Adipocyte (in vitro differentiated cells): ENCODE data around the gene DDC.
"Not testable (repeated sequence)": the region's sequence is repeated elsewhere in the genome, so short reads cannot be mapped to it uniquely, and the experiment has no call there.

Source experiments
- DNase-seq: peaks from one replicate; pipeline ENCODE4 v3.0.0-alpha.2; 2015; ENCODE audit warnings: low read depth
- H3K27me3 ChIP-seq: replicated peaks from 2 replicates; pipeline ENCODE4 v1.7.0; 2013; ENCODE audit warnings: mild to moderate bottlenecking, low read length, moderate library complexity; ENCODE audit not compliant: control insufficient read depth, insufficient read depth
- H3K36me3 ChIP-seq: 2 replicates; pipeline ENCODE4 v1.7.0; 2013; ENCODE audit warnings: low read length, mild to moderate bottlenecking, moderate library complexity; ENCODE audit not compliant: control insufficient read depth, insufficient read depth, severe bottlenecking
- H3K4me1 ChIP-seq: 2 replicates; pipeline ENCODE4 v1.7.0; 2013; ENCODE audit warnings: mild to moderate bottlenecking, low read length, moderate library complexity; ENCODE audit not compliant: control insufficient read depth, insufficient read depth
- H3K4me3 ChIP-seq: 2 replicates; pipeline ENCODE4 v1.7.0; 2013; ENCODE audit warnings: mild to moderate bottlenecking, low read length, moderate library complexity
- H3K9ac ChIP-seq: 2 replicates; pipeline ENCODE4 v1.7.0; 2013; ENCODE audit warnings: mild to moderate bottlenecking, low read length, moderate library complexity
- H3K9me3 ChIP-seq: 2 replicates; pipeline ENCODE4 v1.7.0; 2013; ENCODE audit warnings: mild to moderate bottlenecking, low read length, moderate library complexity; ENCODE audit not compliant: control insufficient read depth

DDC gene

GRCh38 chr7:50534690-50535290, 30.4 kb downstream of the DDC start:
- Histone ChIP-seq H3K9ac (no peak overlapping the region), H3K4me1 (peaks cover 18% of the 10 kb centered on the region), H3K9me3 (no peaks in the 10 kb centered on the region), H3K4me3 (no peak overlapping the region), H3K27me3 (peaks cover 5% of the 10 kb centered on the region), H3K36me3 (no peaks in the 10 kb centered on the region)
- peak; percentile 95 for DNase-seq

GRCh38 chr7:50533866-50534265, 31.3 kb downstream of the DDC start:
- H3K4me1 ChIP-seq, result peaks cover 18% of the 10 kb centered on the region
- H3K36me3 ChIP-seq, result no peaks in the 10 kb centered on the region
- no peaks in the 10 kb centered on the region for H3K9me3 ChIP-seq
- no peak for DNase-seq
- no peak overlapping the region for H3K9ac ChIP-seq
- peaks cover 4% of the 10 kb centered on the region for H3K27me3 ChIP-seq
- no peak overlapping the region for H3K4me3 ChIP-seq

- H3K9me3 ChIP-seq, result no peaks in the 10 kb centered on the region
- H3K27me3 ChIP-seq, result peaks cover 7% of the 10 kb centered on the region
- no peak overlapping the region for H3K4me3 ChIP-seq
- no peaks in the 10 kb centered on the region for H3K36me3 ChIP-seq
- H3K9ac ChIP-seq, result no peak overlapping the region
- no peak for DNase-seq
- peaks cover 18% of the 10 kb centered on the region for H3K4me1 ChIP-seq
Measured at GRCh38 chr7:50531928-50532327, 33.3 kb downstream of the DDC start.

GRCh38 chr7:50531401-50531911, 33.7 kb downstream of the DDC start:
- Histone ChIP-seq H3K4me1 (peaks cover 18% of the 10 kb centered on the region), H3K4me3 (no peak overlapping the region), H3K36me3 (no peaks in the 10 kb centered on the region), H3K9me3 (no peaks in the 10 kb centered on the region), H3K27me3 (peaks cover 7% of the 10 kb centered on the region), H3K9ac (no peak overlapping the region)
- no peak for DNase-seq

- Histone ChIP-seq H3K9ac (no peak overlapping the region), H3K4me3 (no peak overlapping the region), H3K27me3 (peaks cover 7% of the 10 kb centered on the region), H3K36me3 (no peaks in the 10 kb centered on the region), H3K9me3 (no peaks in the 10 kb centered on the region), H3K4me1 (peaks cover 18% of the 10 kb centered on the region)
- DNase-seq, result no peak
Measured at GRCh38 chr7:50530766-50531165, 34.4 kb downstream of the DDC start.

- Histone ChIP-seq H3K36me3 (no peaks in the 10 kb centered on the region), H3K9me3 (no peaks in the 10 kb centered on the region), H3K9ac (no peak overlapping the region), H3K4me1 (peaks cover 7% of the 10 kb centered on the region), H3K27me3 (peaks cover 7% of the 10 kb centered on the region), H3K4me3 (no peak overlapping the region)
- DNase-seq, result no peak
Measured at GRCh38 chr7:50529093-50529862, 35.9 kb downstream of the DDC start.

- H3K9me3 ChIP-seq, result no peaks in the 10 kb centered on the region
- no peak for DNase-seq
- H3K36me3 ChIP-seq, result no peaks in the 10 kb centered on the region
- no peak overlapping the region for H3K4me3 ChIP-seq
- no peak overlapping the region for H3K9ac ChIP-seq
- peaks cover 7% of the 10 kb centered on the region for H3K4me1 ChIP-seq
- H3K27me3 ChIP-seq, result peaks cover 7% of the 10 kb centered on the region
Measured at GRCh38 chr7:50528266-50529092, 36.7 kb downstream of the DDC start.

- peaks cover 19% of the 10 kb centered on the region for H3K9me3 ChIP-seq
- not testable (repeated sequence) for DNase-seq, H3K27me3 ChIP-seq, H3K4me3 ChIP-seq, H3K9ac ChIP-seq, H3K4me1 ChIP-seq, H3K36me3 ChIP-seq
Measured at GRCh38 chr7:50519350-50519749, 45.9 kb downstream of the DDC start.

GRCh38 chr7:50513166-50513871, 51.9 kb downstream of the DDC start:
- Histone ChIP-seq H3K27me3 (peaks cover 5% of the 10 kb centered on the region), H3K36me3 (no peaks in the 10 kb centered on the region), H3K9ac (no peak overlapping the region), H3K4me1 (peaks cover 5% of the 10 kb centered on the region), H3K4me3 (no peak overlapping the region), H3K9me3 (peaks cover 10% of the 10 kb centered on the region)
- no peak for DNase-seq

- Histone ChIP-seq H3K4me1 (peaks cover 5% of the 10 kb centered on the region), H3K36me3 (no peaks in the 10 kb centered on the region), H3K9me3 (peaks cover 9% of the 10 kb centered on the region)
Measured at GRCh38 chr7:50512384-50512783, 52.8 kb downstream of the DDC start.

More at GRCh38 chr7:50512384-50512783, 52.8 kb downstream of the DDC start:
- Histone ChIP-seq H3K27me3 (peaks cover 5% of the 10 kb centered on the region), H3K4me3 (no peak overlapping the region), H3K9ac (no peak overlapping the region)
- DNase-seq, result no peak
